K562 (cell line): ENCODE data around the gene CNOT6L. TPM values are rescaled to one million over a fixed set of nuclear protein-coding genes. Genes with fewer than 3 reads are reported as not detected.
A peak's percentile ranks its signal among the peaks of the same experiment; 100 is the strongest.

Source experiments
- ARID1B ChIP-seq: fragments of 450-650 bp; IDR thresholded peaks from 2 replicates; pipeline ENCODE4 v1.6.1; 2016; ENCODE audit warnings: antibody characterized with exemption, mild to moderate bottlenecking, inconsistent platforms
- CHD4 ChIP-seq: fragments of 200-600 bp; sonication (generic); IDR thresholded peaks from 3 replicates; pipeline ENCODE4 v1.6.1; 2012; ENCODE audit warnings: low read depth, mild to moderate bottlenecking, mixed read lengths, low read length, inconsistent platforms; ENCODE audit not compliant: insufficient read depth, insufficient replicate concordance, poor library complexity, severe bottlenecking
- EP300 ChIP-seq: IDR thresholded peaks from 2 replicates; pipeline ENCODE4 v1.6.1; 2012; ENCODE audit warnings: low read length, improper control_type of control experiment
- FOXA1 ChIP-seq: fragments of 450-650 bp; IDR thresholded peaks from 2 replicates; pipeline ENCODE4 v1.6.1; 2016; ENCODE audit warnings: mild to moderate bottlenecking, borderline replicate concordance
- HCFC1 ChIP-seq: IDR thresholded peaks from 2 replicates; pipeline ENCODE4 v1.6.1; 2012; ENCODE audit warnings: low read depth, low read length, improper control_type of control experiment
- HLTF ChIP-seq: fragments of 450-650 bp; IDR thresholded peaks from 2 replicates; pipeline ENCODE4 v1.6.1; 2016
- HMG20A ChIP-seq: fragments of 450-650 bp; formaldehyde crosslinking; conservative IDR thresholded peaks from 2 replicates; pipeline ENCODE4 v1.4.0; 2020; ENCODE audit warnings: mild to moderate bottlenecking, mixed read lengths
- HNRNPLL ChIP-seq: fragments of 200-400 bp; formaldehyde crosslinking; IDR thresholded peaks from 2 replicates; pipeline ENCODE4 v1.6.1; 2017; ENCODE audit warnings: low read length, low read depth, mild to moderate bottlenecking; ENCODE audit not compliant: poor library complexity, severe bottlenecking
- NR3C1 ChIP-seq: sonication (generic); formaldehyde crosslinking; IDR thresholded peaks from 2 replicates; pipeline ENCODE4 v1.8.1; 2022; ENCODE audit warnings: missing genetic modification reagents
- POLR3A ChIP-seq: IDR thresholded peaks from 2 replicates; pipeline ENCODE4 v1.6.1; 2011; ENCODE audit warnings: borderline replicate concordance, mild to moderate bottlenecking, moderate library complexity; ENCODE audit not compliant: insufficient read length, insufficient read depth; ENCODE audit errors: extremely low read depth
- PPARD ChIP-seq: fragments of 250-450 bp; sonication (Bioruptor Pico); IDR thresholded peaks from 2 replicates; pipeline ENCODE4 v1.8.0; 2022; ENCODE audit warnings: inconsistent platforms, mild to moderate bottlenecking, moderate library complexity
- PTRF ChIP-seq: fragments of 450-650 bp; IDR thresholded peaks from 2 replicates; pipeline ENCODE4 v1.6.1; 2016; ENCODE audit warnings: mild to moderate bottlenecking, missing genetic modification characterization, missing compliant biosample characterization
- RBM17 ChIP-seq: fragments of 200-400 bp; formaldehyde crosslinking; IDR thresholded peaks from 2 replicates; pipeline ENCODE4 v1.6.1; 2017; ENCODE audit warnings: low read depth, mild to moderate bottlenecking, low read length, borderline replicate concordance
- RFX1 ChIP-seq: fragments of 450-650 bp; IDR thresholded peaks from 2 replicates; pipeline ENCODE4 v1.6.1; 2016; ENCODE audit warnings: mild to moderate bottlenecking, moderate library complexity
- RNF2 ChIP-seq: sonication (generic); IDR thresholded peaks from 2 replicates; pipeline ENCODE4 v1.6.1; 2016
- SP1 ChIP-seq: sonication (generic); formaldehyde crosslinking; IDR thresholded peaks from 2 replicates; pipeline ENCODE4 v1.8.1; 2022; ENCODE audit warnings: mild to moderate bottlenecking, missing genetic modification reagents
- SRSF7 ChIP-seq: fragments of 200-400 bp; formaldehyde crosslinking; optimal IDR thresholded peaks from 2 replicates; pipeline ENCODE3; 2017; ENCODE audit warnings: mild to moderate bottlenecking, low read depth, low read length
- ZNF23 ChIP-seq: fragments of 250-450 bp; sonication (Bioruptor Pico); IDR thresholded peaks from 2 replicates; pipeline ENCODE4 v1.4.0; 2020; ENCODE audit warnings: mild to moderate bottlenecking
- polyA plus RNA-seq, 8 experiments: library from polyadenylated mRNA; depleted of rRNA in 4 of 8; stranded (reverse) in 5 of 8; unstranded in 3 of 8; fragments of >200 nt; fragmentation: Nextera tagmentation in 2 of 8; fragmentation: Illumina TruSeq in 1 of 8; extraction: Ambion mirVana in 2 of 8; extraction: Trizol in 1 of 8; gene quantifications; 2 replicates each; pipeline versions ENCODE4 v1.2.1 to v1.2.3, GENCODE V29; 2011 to 2014; ENCODE audit warnings: inconsistent platforms in 1 of 8, missing spikeins in 1 of 8
- total RNA-seq, 7 experiments: library from RNA; depleted of rRNA in 6 of 7; stranded (reverse); fragments of >200 nt in 6 of 7; fragmentation: Illumina TruSeq in 2 of 7; extraction: Trizol in 2 of 7; gene quantifications; 2 replicates each; pipeline versions ENCODE4 v1.2.1 to v1.2.3, GENCODE V29; 2011 to 2021; ENCODE audit warnings: low replicate concordance in 1 of 7
- TF ChIP-seq, protein P1 (sequence below), 2 experiments: fragments of 450-650 bp; IDR thresholded peaks; 2 replicates each; pipeline ENCODE4 v1.6.1; 2016
- TF ChIP-seq, protein P2 (sequence below): sonication (generic); formaldehyde crosslinking; IDR thresholded peaks from 2 replicates; pipeline ENCODE4 v1.9.0; 2022; ENCODE audit warnings: mild to moderate bottlenecking, missing genetic modification reagents
- TF ChIP-seq, protein P3 (sequence below): fragments of 450-650 bp; IDR thresholded peaks from 2 replicates; pipeline ENCODE4 v1.6.1; 2016; ENCODE audit warnings: borderline replicate concordance
- TF ChIP-seq, protein P4 (sequence below), 2 experiments: fragments of 450-650 bp in 1 of 2; sonication (generic) in 1 of 2; formaldehyde crosslinking; conservative IDR thresholded peaks; 2 replicates each; pipeline versions ENCODE4 v1.4.0 to v1.8.1; 2020 to 2022; ENCODE audit warnings: mild to moderate bottlenecking in 1 of 2, missing genetic modification reagents in 1 of 2
- TF ChIP-seq, protein P5 (sequence below): fragments of 450-650 bp; IDR thresholded peaks from 2 replicates; pipeline ENCODE4 v1.6.1; 2018; ENCODE audit warnings: mild to moderate bottlenecking, low read depth; ENCODE audit not compliant: partially characterized antibody

The CNOT6L gene
- total and polyA plus RNA-seq, 9 of the 15 experiments (the other 6 are each of a cell fraction or from before 2014, with no cell fraction given): 3.7 to 27.9 (median 6.5) TPM

DNA sequence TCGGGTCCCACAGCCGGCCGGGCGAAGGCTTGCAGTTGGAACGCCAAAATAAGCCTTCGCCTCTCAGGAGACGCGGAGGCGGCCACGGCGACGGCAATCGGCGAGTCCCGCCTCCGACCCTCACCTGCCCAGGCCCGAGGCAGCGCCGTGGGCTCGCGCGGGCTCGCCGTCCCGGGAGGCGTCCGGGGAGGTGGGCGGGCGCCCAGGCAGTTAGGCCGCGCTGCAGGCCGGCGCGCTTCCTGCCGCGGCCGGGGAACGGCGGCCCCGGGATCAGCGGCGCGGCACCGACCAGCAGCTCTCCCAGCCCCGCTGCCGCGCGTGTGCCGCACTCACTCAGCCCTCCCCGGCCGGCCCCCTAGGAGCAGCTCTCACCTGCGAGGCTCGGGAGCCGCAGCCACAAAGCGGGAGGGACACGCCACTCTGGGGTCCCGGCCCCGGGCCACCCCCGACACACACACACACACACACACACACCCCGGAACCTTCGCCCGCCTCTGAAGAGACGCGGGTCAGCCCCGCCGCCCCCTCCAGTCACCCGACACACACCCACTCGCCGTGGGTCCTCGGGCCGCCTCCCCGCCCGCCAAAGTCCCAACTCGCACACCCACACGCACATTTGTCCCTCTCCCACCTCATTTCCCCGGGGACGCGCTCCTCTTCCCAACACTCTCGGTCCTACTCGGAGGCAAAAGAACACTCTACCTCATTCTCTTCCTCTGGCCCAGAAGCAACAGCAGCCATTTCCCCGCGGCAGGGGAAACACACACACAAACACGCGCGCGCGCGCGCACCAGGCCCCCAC lies at the start of gene CNOT6L (continued):
- TF ChIP-seq, protein P1, sequence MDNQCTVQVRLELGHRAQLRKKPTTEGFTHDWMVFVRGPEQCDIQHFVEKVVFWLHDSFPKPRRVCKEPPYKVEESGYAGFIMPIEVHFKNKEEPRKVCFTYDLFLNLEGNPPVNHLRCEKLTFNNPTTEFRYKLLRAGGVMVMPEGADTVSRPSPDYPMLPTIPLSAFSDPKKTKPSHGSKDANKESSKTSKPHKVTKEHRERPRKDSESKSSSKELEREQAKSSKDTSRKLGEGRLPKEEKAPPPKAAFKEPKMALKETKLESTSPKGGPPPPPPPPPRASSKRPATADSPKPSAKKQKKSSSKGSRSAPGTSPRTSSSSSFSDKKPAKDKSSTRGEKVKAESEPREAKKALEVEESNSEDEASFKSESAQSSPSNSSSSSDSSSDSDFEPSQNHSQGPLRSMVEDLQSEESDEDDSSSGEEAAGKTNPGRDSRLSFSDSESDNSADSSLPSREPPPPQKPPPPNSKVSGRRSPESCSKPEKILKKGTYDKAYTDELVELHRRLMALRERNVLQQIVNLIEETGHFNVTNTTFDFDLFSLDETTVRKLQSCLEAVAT (IDR thresholded peaks at IDR 0.05): peak; percentile 80 to 84
- TF ChIP-seq SRSF7 (no peak), CHD4 (no peak), POLR3A (no peak), HNRNPLL (no peak), RBM17 (no peak), HCFC1 (0 out of 2 replicates have a peak, but pooled peaks have one; percentile 9), ZNF23 (CRISPR knock-in tag) (no peak), PTRF (tag) (no peak), RFX1 (no peak), NR3C1 (no peak), SP1 (no peak), RNF2 (no peak), FOXA1 (no peak), EP300 (no peak), HMG20A (no peak), PPARD (no peak), ARID1B (peak; percentile 33), HLTF (0 out of 2 replicates have a peak, but pooled peaks have one; percentile 47)
- TF ChIP-seq, protein P2, sequence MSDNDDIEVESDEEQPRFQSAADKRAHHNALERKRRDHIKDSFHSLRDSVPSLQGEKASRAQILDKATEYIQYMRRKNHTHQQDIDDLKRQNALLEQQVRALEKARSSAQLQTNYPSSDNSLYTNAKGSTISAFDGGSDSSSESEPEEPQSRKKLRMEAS (CRISPR knock-in tag): peak; percentile 27; the same call in 1 of the 2 replicates
- TF ChIP-seq, protein P3, sequence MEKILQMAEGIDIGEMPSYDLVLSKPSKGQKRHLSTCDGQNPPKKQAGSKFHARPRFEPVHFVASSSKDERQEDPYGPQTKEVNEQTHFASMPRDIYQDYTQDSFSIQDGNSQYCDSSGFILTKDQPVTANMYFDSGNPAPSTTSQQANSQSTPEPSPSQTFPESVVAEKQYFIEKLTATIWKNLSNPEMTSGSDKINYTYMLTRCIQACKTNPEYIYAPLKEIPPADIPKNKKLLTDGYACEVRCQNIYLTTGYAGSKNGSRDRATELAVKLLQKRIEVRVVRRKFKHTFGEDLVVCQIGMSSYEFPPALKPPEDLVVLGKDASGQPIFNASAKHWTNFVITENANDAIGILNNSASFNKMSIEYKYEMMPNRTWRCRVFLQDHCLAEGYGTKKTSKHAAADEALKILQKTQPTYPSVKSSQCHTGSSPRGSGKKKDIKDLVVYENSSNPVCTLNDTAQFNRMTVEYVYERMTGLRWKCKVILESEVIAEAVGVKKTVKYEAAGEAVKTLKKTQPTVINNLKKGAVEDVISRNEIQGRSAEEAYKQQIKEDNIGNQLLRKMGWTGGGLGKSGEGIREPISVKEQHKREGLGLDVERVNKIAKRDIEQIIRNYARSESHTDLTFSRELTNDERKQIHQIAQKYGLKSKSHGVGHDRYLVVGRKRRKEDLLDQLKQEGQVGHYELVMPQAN: peak; percentile 73; the same call in 1 of the 2 replicates
- TF ChIP-seq, protein P4, sequence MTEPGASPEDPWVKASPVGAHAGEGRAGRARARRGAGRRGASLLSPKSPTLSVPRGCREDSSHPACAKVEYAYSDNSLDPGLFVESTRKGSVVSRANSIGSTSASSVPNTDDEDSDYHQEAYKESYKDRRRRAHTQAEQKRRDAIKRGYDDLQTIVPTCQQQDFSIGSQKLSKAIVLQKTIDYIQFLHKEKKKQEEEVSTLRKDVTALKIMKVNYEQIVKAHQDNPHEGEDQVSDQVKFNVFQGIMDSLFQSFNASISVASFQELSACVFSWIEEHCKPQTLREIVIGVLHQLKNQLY (CRISPR knock-in tag; conservative IDR thresholded peaks at IDR 0.05): no peak
- TF ChIP-seq, protein P5, sequence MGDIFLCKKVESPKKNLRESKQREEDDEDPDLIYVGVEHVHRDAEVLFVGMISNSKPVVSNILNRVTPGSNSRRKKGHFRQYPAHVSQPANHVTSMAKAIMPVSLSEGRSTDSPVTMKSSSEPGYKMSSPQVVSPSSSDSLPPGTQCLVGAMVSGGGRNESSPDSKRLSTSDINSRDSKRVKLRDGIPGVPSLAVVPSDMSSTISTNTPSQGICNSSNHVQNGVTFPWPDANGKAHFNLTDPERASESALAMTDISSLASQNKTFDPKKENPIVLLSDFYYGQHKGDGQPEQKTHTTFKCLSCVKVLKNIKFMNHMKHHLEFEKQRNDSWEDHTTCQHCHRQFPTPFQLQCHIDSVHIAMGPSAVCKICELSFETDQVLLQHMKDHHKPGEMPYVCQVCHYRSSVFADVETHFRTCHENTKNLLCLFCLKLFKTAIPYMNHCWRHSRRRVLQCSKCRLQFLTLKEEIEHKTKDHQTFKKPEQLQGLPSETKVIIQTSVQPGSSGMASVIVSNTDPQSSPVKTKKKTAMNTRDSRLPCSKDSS: no peak
